Endothelial cell of umbilical vein (primary cell): ENCODE results near the gene FMNL2. TPM values are rescaled to one million over a fixed set of nuclear protein-coding genes. Genes with fewer than 3 reads are reported as not detected.

Experiments
- BruUV-seq: library from RNA; stranded (reverse); fragments of 400-500 nt; replicated peaks from 2 replicates; lab custom pipeline; 2021; lab: Mats Ljungman, UMichigan
- CTCF ChIA-PET: fragments of 300-600, 350-600 bp; sonication (Branson Sonifier 250); formaldehyde crosslinking; loops from one replicate; lab custom pipeline; 2021; ENCODE audit warnings: antibody characterized with exemption, inconsistent platforms; lab: Charles Lee
- POLR2A ChIA-PET: fragments of 300-600, 350-600 bp; sonication (Branson Sonifier 250); formaldehyde crosslinking; loops from one replicate; lab custom pipeline; 2021; ENCODE audit warnings: antibody characterized with exemption, inconsistent platforms; lab: Charles Lee
- DNase-seq: peaks from one replicate; pipeline ENCODE4 v3.0.0-alpha.2; 2011; ENCODE audit warnings: low read depth, low spot score
- FAIRE-seq: peaks from 2 replicates; lab custom pipeline; 2011; peaks lifted over from hg19 to GRCh38; lab: Jason Lieb, UNC
- H2AFZ ChIP-seq: 2 replicates; pipeline ENCODE4 v1.6.0; 2012; ENCODE audit warnings: low read depth, low read length, control low read depth, inconsistent platforms
- H3K27ac ChIP-seq: 2 replicates; pipeline ENCODE4 v1.5.1; 2011; ENCODE audit warnings: low read depth, mild to moderate bottlenecking, control low read depth, low read length, moderate library complexity; ENCODE audit not compliant: insufficient read depth
- H3K27me3 ChIP-seq, 2 experiments: 2 replicates each; pipeline versions ENCODE4 v1.6.0 to v1.6.1; 2011; ENCODE audit warnings: low read length in 2 of 2, mixed read lengths in 1 of 2; ENCODE audit not compliant: control insufficient read depth in 2 of 2, insufficient read depth in 2 of 2
- H3K36me3 ChIP-seq, 2 experiments: 2 replicates in 1 of 2; 3 replicates in 1 of 2; pipeline ENCODE4 v1.5.1; 2011; ENCODE audit warnings: low read length in 2 of 2, mild to moderate bottlenecking in 1 of 2, moderate library complexity in 1 of 2; ENCODE audit not compliant: control insufficient read depth in 2 of 2, insufficient read depth in 2 of 2; ENCODE audit errors: extremely low read depth in 1 of 2
- H3K4me1 ChIP-seq: 3 replicates; pipeline ENCODE4 v1.5.1; 2011; ENCODE audit warnings: mild to moderate bottlenecking, low read length; ENCODE audit not compliant: control insufficient read depth, insufficient read depth; ENCODE audit errors: extremely low read depth
- H3K4me2 ChIP-seq: 2 replicates; pipeline ENCODE4 v1.6.1; 2011; ENCODE audit warnings: low read length, control low read depth, mixed read lengths; ENCODE audit not compliant: insufficient read depth
- H3K4me3 ChIP-seq, 3 experiments: fragments of 200-600 bp in 1 of 3; sonication (generic), shearing (Covaris generic) in 1 of 3; replicated peaks in 1 of 3; 2 replicates each; pipeline ENCODE4 v1.5.1; 2011 to 2016; ENCODE audit warnings: control low read depth in 3 of 3, low read length in 3 of 3, mild to moderate bottlenecking in 2 of 3, inconsistent platforms in 1 of 3, low read depth in 1 of 3, moderate library complexity in 1 of 3; ENCODE audit not compliant: insufficient read depth in 1 of 3
- H3K79me2 ChIP-seq: 2 replicates; pipeline ENCODE4 v1.6.0; 2012; ENCODE audit warnings: low read length, inconsistent platforms; ENCODE audit not compliant: control insufficient read depth, insufficient read depth
- H3K9ac ChIP-seq: replicated peaks from 2 replicates; pipeline ENCODE3; 2011; ENCODE audit warnings: low read length, control low read depth; ENCODE audit not compliant: insufficient read depth; ENCODE audit errors: extremely low read depth
- H3K9me1 ChIP-seq: replicated peaks from 3 replicates; pipeline ENCODE4 v1.6.0; 2011; ENCODE audit warnings: mild to moderate bottlenecking, low read length; ENCODE audit not compliant: control insufficient read depth, insufficient read depth; ENCODE audit errors: extremely low read depth
- H3K9me3 ChIP-seq: replicated peaks from 2 replicates; pipeline ENCODE4 v1.5.1; 2012; ENCODE audit warnings: low read length, inconsistent platforms; ENCODE audit not compliant: control insufficient read depth, insufficient read depth
- H4K20me1 ChIP-seq: replicated peaks from 2 replicates; pipeline ENCODE3; 2011; ENCODE audit warnings: mild to moderate bottlenecking, low read length; ENCODE audit not compliant: control insufficient read depth, insufficient read depth; ENCODE audit errors: extremely low read depth
- EZH2 ChIP-seq: IDR thresholded peaks from 2 replicates; pipeline ENCODE4 v1.6.1; 2012; ENCODE audit warnings: borderline replicate concordance, low read depth, mild to moderate bottlenecking, moderate library complexity, low read length, inconsistent platforms; ENCODE audit not compliant: severe bottlenecking
- FOS ChIP-seq: IDR thresholded peaks from 2 replicates; pipeline ENCODE4 v1.6.1; 2011; ENCODE audit warnings: mild to moderate bottlenecking, low read length, moderate library complexity, borderline replicate concordance; ENCODE audit not compliant: insufficient read depth
- GATA2 ChIP-seq: IDR thresholded peaks from 2 replicates; pipeline ENCODE4 v1.7.0; 2011; ENCODE audit warnings: low read depth, mild to moderate bottlenecking, moderate library complexity, mixed read lengths, low read length; ENCODE audit not compliant: insufficient read length, insufficient read depth
- JUN ChIP-seq: IDR thresholded peaks from 2 replicates; pipeline ENCODE4 v1.6.1; 2011; ENCODE audit warnings: borderline replicate concordance, low read depth; ENCODE audit not compliant: insufficient read length, insufficient read depth
- MYC ChIP-seq: IDR thresholded peaks from one replicate; pipeline ENCODE4 v1.6.1; 2011; ENCODE audit warnings: mild to moderate bottlenecking, low read depth, low read length
- POLR2A ChIP-seq: IDR thresholded peaks from 2 replicates; pipeline ENCODE4 v1.6.1; 2012; ENCODE audit warnings: low read depth, mild to moderate bottlenecking, control low read depth, low read length
- POLR2AphosphoS5 ChIP-seq: IDR thresholded peaks from 2 replicates; pipeline ENCODE4 v1.6.1; 2012; ENCODE audit warnings: low read depth, mild to moderate bottlenecking, control low read depth, low read length, moderate library complexity; ENCODE audit not compliant: insufficient read depth
- dilution Hi-C: fragments of 300-500 bp; cut with MboI; formaldehyde crosslinking; loops from one replicate; pipeline ENCODE4 v1.15.0; 2019; ENCODE audit warnings: low sequenced_read_pairs; ENCODE audit not compliant: extremely low pct_ligation_motif_present
- intact Hi-C: fragments of 100-400 bp; cut with micrococcal nuclease; formaldehyde crosslinking; loops from one replicate; pipeline ENCODE4 v1.10.0; 2022
- polyA plus RNA-seq, 4 experiments: library from polyadenylated mRNA; depleted of rRNA in 3 of 4; stranded (reverse) in 3 of 4; unstranded in 1 of 4; fragments of >200 nt; gene quantifications; 2 replicates each; pipeline versions ENCODE4 v1.2.1 to v1.2.3, GENCODE V29; 2011 to 2012; ENCODE audit warnings: missing spikeins in 1 of 4
- total RNA-seq: library from RNA; stranded (reverse); gene quantifications from 2 replicates; pipeline ENCODE4 v1.2.3, GENCODE V29; 2021
- TF ChIP-seq, protein P1 (sequence below), 2 donors: IDR thresholded peaks; 1 replicate in 1 of 2; 2 replicates in 1 of 2; pipeline ENCODE4 v1.5.1; 2011; ENCODE audit warnings: low read length in 2 of 2, mild to moderate bottlenecking in 2 of 2, moderate library complexity in 2 of 2, control low read depth in 1 of 2, inconsistent platforms in 1 of 2, low read depth in 1 of 2; ENCODE audit not compliant: insufficient read depth in 1 of 2; ENCODE audit errors: extremely low read depth in 1 of 2
- TF ChIP-seq, protein P2 (sequence below): IDR thresholded peaks from 2 replicates; pipeline ENCODE4 v1.6.1; 2011; ENCODE audit not compliant: insufficient read depth, insufficient read length

The FMNL2 gene
- total and polyA plus RNA-seq, 2 donors (not counting 3 experiments of a cell fraction or from before 2014, with no cell fraction given) = 8.3 to 28.0 TPM

DNA sequence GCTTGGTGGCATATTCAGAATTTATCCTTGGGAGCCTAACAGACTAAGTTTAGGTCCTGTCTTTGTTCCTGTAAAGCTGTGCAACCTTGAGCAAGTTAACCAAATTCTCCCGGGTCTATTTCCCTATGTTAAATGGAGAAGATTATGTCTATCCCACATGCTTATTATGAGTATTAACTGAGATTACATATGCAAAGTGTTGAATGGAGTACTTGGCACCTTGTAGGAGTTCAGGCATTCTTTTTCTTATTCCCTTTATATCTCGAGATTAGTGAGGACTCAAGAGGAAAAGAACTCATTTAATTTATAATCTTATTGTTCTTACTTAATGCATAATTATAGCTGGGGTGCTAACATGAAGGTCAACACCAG, 184.6 kb downstream of the FMNL2 start:
- intact Hi-C loops (no loop called here), dilution Hi-C loops (no loop called here)
- TF ChIP-seq EZH2 (no peak), POLR2A (no peak), JUN (no peak), FOS (no peak), GATA2 (no peak), POLR2AphosphoS5 (no peak), MYC (no peak)
- TF ChIP-seq, protein P1, sequence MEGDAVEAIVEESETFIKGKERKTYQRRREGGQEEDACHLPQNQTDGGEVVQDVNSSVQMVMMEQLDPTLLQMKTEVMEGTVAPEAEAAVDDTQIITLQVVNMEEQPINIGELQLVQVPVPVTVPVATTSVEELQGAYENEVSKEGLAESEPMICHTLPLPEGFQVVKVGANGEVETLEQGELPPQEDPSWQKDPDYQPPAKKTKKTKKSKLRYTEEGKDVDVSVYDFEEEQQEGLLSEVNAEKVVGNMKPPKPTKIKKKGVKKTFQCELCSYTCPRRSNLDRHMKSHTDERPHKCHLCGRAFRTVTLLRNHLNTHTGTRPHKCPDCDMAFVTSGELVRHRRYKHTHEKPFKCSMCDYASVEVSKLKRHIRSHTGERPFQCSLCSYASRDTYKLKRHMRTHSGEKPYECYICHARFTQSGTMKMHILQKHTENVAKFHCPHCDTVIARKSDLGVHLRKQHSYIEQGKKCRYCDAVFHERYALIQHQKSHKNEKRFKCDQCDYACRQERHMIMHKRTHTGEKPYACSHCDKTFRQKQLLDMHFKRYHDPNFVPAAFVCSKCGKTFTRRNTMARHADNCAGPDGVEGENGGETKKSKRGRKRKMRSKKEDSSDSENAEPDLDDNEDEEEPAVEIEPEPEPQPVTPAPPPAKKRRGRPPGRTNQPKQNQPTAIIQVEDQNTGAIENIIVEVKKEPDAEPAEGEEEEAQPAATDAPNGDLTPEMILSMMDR (IDR thresholded peaks at IDR 0.05; ENCODE audit: extremely low read depth in 1 of 2, insufficient read depth in 1 of 2, low read depth in 1 of 2, low read length in 2 of 2) = no peak
- TF ChIP-seq, protein P2, sequence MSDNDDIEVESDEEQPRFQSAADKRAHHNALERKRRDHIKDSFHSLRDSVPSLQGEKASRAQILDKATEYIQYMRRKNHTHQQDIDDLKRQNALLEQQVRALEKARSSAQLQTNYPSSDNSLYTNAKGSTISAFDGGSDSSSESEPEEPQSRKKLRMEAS = no peak
- FAIRE-seq = no peak
- Histone ChIP-seq H3K4me1 (peaks cover 20% of the 10 kb centered on the region), H2AFZ (no peak overlapping the region), H3K36me3 (no peaks in the 10 kb centered on the region), H3K27ac (no peak overlapping the region), H3K79me2 (peaks cover 6% of the 10 kb centered on the region), H3K9ac (no peak overlapping the region), H4K20me1 (peaks cover 2% of the 10 kb centered on the region), H3K9me1 (no peaks in the 10 kb centered on the region), H3K27me3 (no peaks in the 10 kb centered on the region), H3K4me3 (no peak overlapping the region), H3K9me3 (no peaks in the 10 kb centered on the region), H3K4me2 (no peak overlapping the region)
- CTCF ChIA-PET = no interaction called here
- no peak for DNase-seq
- BruUV-seq = no TSS peak
- POLR2A ChIA-PET = no interaction called here
